Measurements from ENCODE around the gene AGAP1. TPM values are rescaled to one million over a fixed set of nuclear protein-coding genes. Genes with fewer than 3 reads are reported as not detected.

Gene AGAP1
- total RNA-seq, 4 donors from 2014 or later: 5.3 to 30.6 (median 19.2) TPM

DNA sequence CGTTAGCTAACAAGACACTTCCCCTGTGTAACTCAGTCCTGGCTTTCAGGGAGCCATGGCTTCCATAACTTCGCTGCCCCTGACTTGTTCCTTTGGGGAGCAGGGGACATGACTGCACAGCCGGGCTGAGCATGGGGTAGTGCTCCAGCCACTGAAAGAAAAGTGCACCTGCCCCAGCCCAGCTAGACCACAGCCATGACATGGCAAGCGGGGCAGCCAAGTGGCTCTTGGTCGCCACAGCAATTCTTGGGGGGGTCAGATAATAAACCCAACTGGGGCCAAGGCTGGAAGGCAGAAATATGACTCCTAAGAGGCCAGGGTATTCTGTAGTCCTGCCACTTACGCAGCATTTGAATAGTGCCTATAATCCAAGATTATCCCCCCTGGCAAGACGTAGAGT is 385.3 kb downstream of the AGAP1 start:
- TF ChIP-seq, protein P1, sequence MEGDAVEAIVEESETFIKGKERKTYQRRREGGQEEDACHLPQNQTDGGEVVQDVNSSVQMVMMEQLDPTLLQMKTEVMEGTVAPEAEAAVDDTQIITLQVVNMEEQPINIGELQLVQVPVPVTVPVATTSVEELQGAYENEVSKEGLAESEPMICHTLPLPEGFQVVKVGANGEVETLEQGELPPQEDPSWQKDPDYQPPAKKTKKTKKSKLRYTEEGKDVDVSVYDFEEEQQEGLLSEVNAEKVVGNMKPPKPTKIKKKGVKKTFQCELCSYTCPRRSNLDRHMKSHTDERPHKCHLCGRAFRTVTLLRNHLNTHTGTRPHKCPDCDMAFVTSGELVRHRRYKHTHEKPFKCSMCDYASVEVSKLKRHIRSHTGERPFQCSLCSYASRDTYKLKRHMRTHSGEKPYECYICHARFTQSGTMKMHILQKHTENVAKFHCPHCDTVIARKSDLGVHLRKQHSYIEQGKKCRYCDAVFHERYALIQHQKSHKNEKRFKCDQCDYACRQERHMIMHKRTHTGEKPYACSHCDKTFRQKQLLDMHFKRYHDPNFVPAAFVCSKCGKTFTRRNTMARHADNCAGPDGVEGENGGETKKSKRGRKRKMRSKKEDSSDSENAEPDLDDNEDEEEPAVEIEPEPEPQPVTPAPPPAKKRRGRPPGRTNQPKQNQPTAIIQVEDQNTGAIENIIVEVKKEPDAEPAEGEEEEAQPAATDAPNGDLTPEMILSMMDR (IDR thresholded peaks at IDR 0.05): no peak
- no peak for TF ChIP-seq POLR2A (IDR thresholded peaks at IDR 0.05)
- no peaks in the 10 kb centered on the region for H3K9me3 ChIP-seq
- no peaks in the 10 kb centered on the region for H3K27me3 ChIP-seq
- no peak for DNase-seq
- H3K27ac ChIP-seq: no peak overlapping the region
- H3K36me3 ChIP-seq: no peaks in the 10 kb centered on the region
- no peak overlapping the region for H3K4me3 ChIP-seq
- H3K4me1 ChIP-seq: no peaks in the 10 kb centered on the region
- intact Hi-C loops (cut with DNase I; ENCODE audit: low total_unique reads): no loop called here

DNA sequence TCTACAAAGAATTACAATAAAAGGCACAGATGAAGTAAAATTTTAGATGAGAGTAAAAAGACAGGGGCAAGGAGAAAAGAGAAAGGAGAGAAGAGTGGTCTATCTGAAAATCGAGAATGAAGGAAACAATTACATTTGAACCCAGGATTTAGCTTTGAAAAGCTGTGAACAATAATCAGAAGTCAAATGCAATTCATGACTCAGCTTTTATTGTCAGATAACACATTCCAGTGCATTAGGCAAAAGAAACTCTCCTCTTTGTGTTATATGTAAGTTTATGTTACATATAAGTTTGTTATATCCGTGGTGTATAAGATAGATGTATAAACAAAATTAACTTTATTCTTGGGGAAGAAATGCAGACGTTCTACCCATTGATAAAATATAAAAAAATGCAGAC is 389.8 kb downstream of the AGAP1 start:
- intact Hi-C loops (cut with DNase I; ENCODE audit: low total_unique reads): no loop called here
- DNase-seq: no peak
- Histone ChIP-seq H3K36me3 (no peaks in the 10 kb centered on the region), H3K4me1 (no peaks in the 10 kb centered on the region), H3K27ac (no peak overlapping the region), H3K4me3 (no peak overlapping the region), H3K9me3 (no peaks in the 10 kb centered on the region), H3K27me3 (no peaks in the 10 kb centered on the region)
- TF ChIP-seq, protein P1 (IDR thresholded peaks at IDR 0.05): no peak
- TF ChIP-seq POLR2A (IDR thresholded peaks at IDR 0.05): no peak

DNA sequence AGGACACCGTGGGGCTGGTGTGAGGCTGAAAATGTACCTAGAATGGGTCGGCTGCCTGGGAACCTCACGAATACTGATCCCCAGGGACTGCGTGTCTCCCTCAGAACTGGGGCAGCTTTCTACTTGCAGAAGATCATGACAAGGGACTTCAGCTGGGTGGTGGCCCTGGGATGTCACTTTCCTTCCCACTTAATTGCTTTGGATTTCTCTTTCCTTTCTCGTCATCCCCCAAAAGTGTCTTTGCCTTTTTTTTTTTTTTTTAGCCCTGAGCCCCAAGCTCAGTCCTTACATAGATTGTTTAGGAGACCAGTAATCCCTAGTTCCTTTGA is 395.4 kb downstream of the AGAP1 start:
- no peak for TF ChIP-seq POLR2A (IDR thresholded peaks at IDR 0.05)
- TF ChIP-seq, protein P1 (IDR thresholded peaks at IDR 0.05): no peak
- no peaks in the 10 kb centered on the region for H3K36me3 ChIP-seq
- H3K27me3 ChIP-seq: no peaks in the 10 kb centered on the region
- intact Hi-C loops (cut with DNase I; ENCODE audit: low total_unique reads): no loop called here
- no peaks in the 10 kb centered on the region for H3K9me3 ChIP-seq
- H3K4me1 ChIP-seq: no peaks in the 10 kb centered on the region
- no peak overlapping the region for H3K27ac ChIP-seq
- no peak for DNase-seq
- H3K4me3 ChIP-seq: no peak overlapping the region

DNA sequence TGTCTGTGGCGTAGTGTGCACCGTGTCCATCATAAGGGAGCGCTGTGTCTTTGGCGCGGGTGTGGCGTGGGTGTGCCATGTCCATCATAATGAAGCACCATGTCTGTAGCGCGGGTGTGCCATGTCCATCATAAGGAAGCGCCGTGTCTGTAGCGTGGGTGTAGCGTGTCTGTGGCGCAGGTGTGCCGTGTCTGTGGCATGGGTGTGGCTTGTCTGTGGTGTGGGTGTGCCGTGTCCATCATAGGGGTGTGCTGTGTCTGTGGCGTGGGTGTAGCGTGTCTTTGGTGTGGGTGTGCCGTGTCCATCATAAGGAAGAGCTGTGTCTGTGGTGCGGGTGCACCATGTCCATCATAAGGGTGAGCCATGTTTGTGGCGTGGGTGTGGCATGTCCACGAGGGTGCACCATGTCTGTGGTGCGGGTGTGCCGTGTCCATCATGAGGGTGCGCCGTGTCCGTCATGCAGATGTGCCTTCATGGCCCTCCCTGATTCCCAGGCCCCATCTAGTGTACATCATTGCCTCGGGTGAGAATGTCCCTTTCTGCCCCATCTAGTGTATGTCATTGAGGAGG is 399.4 kb downstream of the AGAP1 start:
- H3K4me3 ChIP-seq: no peak overlapping the region
- intact Hi-C loops (cut with DNase I; ENCODE audit: low total_unique reads): no loop called here
- no peaks in the 10 kb centered on the region for H3K36me3 ChIP-seq
- H3K27ac ChIP-seq: no peak overlapping the region
- H3K27me3 ChIP-seq: no peaks in the 10 kb centered on the region
- DNase-seq: no peak
- no peaks in the 10 kb centered on the region for H3K9me3 ChIP-seq
- no peak for TF ChIP-seq POLR2A (IDR thresholded peaks at IDR 0.05)
- TF ChIP-seq, protein P1 (IDR thresholded peaks at IDR 0.05): no peak
- no peaks in the 10 kb centered on the region for H3K4me1 ChIP-seq

DNA sequence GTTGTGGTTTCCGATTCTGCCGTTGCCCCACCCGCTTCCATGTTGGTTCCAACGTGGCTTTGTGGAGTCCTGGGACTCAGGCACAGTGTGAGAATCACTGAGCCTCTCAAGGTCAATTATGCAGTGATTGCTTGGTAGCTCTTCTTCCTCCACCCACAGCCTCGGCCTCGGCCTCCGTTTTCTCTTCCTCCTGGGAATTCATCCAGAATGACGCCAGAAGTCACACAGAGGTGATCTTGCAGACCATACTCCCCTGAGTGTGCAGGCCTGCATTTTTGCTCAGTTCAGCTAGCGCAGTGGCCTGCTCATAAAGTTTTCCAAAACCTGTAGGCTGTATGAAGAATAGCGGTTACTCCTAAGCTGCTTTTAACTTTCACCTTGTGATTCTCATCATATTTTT is 401.0 kb downstream of the AGAP1 start:
- no peaks in the 10 kb centered on the region for H3K9me3 ChIP-seq
- intact Hi-C loops (cut with DNase I; ENCODE audit: low total_unique reads): no loop called here
- H3K4me3 ChIP-seq: no peak overlapping the region
- no peak overlapping the region for H3K27ac ChIP-seq
- TF ChIP-seq POLR2A (IDR thresholded peaks at IDR 0.05): no peak
- TF ChIP-seq, protein P1 (IDR thresholded peaks at IDR 0.05): no peak
- no peaks in the 10 kb centered on the region for H3K4me1 ChIP-seq
- H3K27me3 ChIP-seq: no peaks in the 10 kb centered on the region
- no peaks in the 10 kb centered on the region for H3K36me3 ChIP-seq
- no peak for DNase-seq

Data from uterus (tissue), 4 donors.